HG02623 (cell line): ENCODE measurements around the gene PHF19.

Experiments used
- ATAC-seq: cut with Tn5 transposase; IDR thresholded peaks from one replicate; pipeline ENCODE4 v1.9.1; 2021; ENCODE audit warnings: moderate library complexity; ENCODE audit not compliant: unreplicated experiment

Gene PHF19

DNA sequence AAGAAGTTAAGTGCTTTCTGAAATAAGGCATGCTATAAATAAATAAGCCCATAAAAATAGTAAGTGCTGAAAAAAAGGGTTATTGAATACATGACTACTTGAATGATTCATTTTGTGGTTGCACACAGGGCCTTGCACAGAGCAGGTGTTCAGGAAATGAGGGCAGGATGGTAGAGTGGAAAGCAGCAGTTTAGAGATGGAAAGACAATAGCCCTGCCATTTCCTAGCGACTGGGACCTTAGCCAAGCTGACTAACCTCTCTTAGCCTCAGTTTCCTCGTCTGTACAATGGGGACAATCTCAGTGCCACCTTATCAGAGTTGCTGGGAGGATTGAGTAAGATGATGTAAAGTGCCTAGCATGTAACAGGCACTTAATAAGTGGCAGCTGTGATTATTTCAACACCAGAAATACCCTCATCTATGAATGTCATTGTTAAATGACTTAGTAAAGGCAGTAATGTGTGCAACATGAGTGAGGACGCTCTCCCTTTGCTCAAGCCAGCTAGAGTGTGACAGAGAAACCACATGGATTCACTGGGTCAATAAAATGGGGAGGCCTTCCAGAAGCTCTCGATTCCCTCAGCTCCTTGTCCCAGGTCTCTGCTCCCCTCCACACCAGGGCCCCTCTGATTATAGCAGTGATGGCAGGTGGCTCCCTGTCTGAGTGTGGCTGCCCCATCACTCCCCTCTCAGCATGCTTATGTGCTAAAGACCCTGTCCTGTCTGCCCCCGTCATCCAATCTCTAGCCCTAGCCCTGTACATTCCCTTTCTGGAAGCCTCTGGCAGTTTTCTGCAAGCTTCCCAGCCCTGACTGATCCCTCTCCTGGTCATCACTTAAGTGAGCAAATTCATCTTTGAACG, 16.0 kb upstream of the PHF19 start:
- ATAC-seq: peak; percentile 56

DNA sequence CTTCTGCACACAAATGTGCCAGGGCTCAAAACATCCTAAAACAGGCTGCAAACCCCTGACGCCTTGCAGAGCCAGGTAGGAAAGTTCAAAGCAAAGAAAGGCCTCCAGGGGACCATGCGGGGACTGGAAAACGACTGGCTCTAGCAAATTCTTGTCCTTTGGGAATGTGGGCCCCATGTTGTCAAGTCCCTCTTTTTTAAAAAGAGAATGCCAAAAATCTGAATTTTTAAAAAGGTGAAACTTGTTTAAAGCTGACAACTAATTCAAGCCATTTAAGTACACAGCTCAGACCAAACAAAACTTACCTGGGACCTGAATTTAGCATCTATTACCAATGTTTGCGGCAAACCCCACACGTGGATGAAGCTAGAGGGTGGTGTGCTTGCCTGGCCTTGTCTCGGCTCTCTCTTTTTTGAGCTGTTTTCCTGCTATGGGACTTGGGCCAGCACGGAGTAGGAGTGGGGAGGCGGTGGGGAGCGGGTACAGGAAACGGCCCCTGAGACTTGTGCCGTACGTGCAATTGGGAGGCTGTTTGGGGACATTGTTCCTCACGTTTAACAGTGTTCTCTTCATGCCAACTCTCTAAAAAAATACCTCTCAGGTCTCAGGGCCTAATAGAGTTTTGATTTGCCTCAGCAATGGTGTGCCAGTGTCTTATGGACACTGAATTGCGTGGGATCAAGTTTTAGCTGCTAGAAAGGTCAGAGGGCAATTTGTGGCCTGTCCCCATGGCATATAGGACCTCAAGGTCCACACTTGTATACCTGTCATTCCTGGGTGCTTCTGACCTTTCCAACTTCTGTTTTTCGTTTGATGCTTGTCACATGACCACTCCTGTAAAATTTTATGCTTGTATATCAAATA, 15.1 kb upstream of the PHF19 start:
- peak; percentile 20 for ATAC-seq

DNA sequence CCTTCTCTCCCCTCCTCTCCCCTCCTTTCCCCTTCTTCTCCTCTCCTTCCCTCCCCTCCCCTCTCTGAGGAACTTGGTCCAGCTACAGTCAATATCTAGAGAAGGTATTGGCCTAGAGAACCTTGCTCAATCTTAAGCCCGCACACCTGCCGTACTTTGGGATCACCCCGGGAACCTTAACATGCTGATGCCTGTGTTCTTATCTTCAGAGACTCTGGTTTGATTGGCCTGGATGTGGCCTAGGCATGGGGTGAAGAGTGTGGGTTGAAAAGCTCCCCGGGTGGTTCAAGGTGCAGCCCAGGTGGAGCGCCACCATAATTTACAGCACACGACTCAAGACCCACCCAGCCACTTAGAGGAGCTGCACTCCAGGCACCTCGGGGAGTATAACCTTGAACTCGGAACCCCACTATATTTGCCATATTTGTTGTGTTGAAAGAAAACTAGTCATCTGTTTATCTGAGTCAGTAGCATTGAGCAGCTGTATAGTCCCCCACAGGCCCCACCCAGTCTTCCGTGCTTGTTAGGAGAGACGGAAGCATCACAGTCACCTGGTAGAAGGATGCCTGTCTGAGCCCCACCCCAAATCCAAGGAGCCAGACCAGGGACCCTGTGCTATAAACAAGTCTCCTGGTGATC, 14.4 kb upstream of the PHF19 start:
- ATAC-seq: no peak

DNA sequence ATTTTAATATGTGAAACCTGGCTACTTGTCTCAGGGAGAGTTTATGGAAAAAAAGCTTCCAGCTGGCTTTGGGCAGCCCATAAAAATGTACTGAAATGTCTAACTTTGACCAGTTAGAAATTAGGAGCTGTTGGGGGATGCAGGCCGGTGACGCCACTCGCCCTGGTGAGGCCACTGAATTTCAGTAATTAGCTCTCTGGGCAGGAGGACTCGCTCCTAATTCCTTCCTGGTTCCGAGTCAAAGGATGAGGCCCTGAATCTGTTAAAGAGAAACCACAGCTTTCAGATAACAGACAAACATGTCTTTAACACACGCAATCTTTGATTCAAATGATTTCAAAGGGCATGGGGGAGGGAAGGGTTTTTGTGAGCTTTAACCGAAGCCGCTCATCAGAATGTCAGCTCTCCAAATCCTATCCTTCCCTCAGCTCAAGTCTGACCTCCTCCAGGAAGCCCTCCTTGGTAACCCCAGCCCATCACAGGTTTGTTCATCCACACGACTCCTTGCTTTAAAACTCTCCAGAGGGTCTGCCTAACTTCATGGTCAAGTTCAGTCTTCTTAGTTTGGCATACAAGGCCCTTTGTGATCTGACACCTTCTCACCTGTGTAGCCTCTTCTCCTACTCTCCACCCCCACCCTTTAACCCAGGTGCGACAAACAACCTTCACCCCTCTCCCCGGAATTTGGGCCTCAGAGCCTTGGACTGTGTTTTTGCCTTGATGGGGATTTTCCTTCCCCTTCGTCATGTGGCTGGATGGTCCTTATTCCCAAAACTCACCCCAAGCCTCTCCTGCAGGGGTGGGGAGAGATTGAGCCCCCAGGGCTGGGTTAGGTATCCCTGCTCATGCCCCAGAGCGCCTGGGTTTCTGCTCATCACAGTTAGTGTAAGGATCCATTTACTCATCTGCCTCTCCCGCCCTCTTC, 13.6 kb upstream of the PHF19 start:
- no peak for ATAC-seq

DNA sequence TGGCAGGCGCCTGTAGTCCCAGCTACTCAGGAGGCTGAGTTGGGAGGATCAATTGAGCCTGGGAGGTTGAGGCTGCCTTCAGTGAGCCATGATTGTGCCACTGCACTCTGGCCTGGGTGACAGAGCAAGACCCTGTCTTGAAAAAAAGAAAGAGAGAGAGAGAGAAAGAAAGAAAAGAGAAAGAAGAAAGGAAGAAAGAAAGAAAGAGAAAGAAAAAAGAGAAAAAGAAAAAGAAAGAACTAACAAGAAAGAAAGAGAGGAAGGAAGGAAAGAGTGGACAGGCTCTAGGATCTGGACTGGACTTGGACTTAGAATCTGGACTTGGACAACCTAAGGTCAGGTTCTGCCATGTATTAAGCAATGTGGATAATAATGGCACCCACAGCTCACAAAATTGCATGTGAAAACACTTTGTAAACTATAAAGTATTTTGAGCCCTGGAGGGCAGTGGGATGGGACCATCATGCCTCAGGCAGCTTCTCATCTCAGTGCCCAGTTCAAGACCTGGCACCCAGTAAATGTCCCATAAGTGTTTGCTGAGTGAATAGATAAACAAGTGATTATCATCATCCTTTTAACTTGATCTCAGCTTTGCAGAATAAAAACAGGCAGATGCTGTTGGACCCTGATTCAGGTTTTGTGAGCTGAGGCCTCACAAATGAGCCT, 12.8 kb upstream of the PHF19 start:
- ATAC-seq: no peak

DNA sequence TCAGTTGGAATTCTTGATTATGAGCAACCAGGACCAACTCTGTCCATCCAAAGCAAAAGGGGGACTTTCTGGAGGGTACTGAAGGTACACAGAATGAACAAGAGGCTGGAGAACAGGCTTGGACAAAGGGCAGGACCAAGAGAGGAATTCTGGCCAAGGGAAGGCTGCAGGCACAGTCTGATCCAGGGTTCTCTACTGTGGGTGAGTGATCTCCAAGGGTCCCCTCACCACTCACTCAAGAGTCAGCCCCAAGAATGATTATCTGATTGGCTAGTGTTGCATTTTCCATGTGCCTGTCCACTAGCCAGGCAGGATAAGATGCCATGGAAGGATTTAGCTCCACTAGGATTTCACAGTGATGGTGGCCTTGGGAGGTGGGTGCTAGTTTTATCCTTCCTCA, 11.6 kb upstream of the PHF19 start:
- no peak for ATAC-seq

DNA sequence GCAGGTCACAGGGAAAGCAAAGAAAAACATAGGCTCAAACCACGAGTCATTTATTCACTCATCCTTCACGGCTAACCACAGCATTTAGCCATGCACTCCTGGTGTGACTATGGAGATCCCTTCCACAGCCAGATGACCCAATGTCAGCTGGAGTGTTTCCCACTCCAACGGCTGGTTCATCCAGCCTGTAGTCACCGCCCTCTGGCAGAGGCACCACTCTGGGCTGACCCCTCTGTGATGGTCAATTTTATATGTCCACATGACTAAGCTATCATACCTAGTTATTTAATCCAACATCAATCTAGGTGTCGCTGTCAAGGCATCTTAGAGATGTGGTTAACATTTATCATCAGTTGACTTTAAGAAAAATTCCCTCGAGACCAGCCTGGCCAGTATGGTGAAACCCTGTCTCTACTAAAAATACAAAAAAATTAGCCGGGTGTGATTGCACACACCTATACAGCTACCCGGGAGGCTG, 9.5 kb upstream of the PHF19 start:
- ATAC-seq: no peak

DNA sequence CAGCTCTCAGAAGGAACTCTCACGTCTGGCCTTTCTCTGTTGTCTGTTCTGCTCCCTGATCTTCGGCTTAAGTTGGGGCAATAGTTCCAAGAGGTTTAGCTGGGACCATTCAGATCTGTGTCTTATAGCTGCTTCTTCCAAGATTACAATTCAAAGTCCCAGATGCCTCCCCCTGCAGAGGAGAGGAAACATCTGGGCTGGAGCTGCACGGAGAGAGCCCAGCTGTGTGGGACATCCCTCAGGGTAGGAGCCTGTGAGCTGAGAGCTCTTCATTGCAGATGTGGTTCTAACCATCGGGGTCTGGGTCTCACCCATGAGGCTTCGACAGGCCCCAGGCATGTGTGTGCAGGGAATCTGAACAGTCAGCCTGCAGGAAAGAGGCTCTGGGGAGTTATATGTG, 9.0 kb upstream of the PHF19 start:
- no peak for ATAC-seq

DNA sequence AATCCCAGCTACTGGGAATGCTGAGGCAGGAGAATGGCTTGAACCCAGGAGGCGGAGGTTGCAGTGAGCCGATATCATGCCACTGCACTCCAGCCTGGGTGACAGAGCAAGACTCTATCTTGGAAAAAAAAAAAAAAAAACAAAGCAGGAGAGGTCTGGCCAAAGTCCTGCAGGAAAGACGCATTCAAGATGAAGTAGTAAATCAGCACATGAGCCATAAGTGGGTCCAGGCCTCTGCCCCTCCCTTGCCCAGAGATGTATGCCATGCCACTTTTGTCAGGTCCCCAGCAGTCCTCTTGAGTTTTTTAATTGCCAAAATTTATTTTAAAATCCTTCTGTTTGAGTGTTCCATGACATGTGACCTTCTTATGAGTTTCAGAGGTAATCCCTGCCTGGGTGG, 8.5 kb upstream of the PHF19 start:
- no peak for ATAC-seq

DNA sequence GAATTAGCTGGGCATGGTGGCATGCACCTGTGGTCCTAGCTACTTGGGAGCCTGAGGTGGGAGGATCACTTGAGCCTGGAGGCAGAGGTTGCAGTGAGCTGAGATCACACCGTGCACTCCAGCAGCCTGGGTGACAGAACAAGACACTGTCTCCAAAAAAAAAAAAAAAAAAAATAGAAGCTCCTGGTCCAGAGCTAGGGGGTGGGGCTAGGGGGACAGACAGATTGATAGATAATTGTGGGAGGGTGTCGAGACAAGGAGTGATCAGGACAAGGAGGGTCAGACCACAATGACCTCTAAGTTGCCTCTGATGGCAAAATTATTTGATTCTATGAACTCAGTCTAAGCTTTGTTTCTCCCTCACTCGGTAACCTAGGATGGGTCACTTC, 6.6 kb upstream of the PHF19 start:
- no peak for ATAC-seq

DNA sequence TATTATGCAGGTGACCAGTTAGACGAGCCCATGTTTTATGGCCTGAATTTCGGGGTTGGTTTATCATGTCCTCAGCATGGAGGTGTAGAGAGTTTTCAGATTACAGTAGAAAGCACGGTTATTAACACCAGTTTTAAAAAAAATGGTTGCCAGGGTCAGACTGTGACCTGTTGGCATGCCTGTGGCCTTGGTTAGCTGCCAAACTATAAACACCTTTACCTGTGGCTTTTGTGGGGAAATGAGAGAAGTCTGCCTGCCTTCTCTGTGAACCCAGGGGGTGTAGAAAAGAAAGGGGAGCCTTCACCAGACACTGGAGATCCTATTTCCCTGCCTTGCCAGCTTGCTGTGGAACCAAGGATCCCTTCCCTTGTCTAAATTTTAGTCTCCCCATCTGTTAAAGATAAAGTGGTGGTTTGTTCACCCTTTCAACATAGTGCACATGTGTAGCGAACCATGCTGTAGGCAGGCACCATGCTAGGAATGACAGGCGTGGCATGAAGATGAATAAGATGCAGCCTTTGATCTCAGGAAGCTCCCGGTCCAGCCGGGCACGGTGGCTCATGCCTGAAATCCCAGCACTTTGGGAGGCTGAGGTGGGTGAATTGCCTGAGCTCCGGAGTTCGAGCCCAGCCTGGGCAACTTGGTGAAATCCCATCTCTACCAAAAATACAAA, 6.1 kb upstream of the PHF19 start:
- ATAC-seq: no peak

DNA sequence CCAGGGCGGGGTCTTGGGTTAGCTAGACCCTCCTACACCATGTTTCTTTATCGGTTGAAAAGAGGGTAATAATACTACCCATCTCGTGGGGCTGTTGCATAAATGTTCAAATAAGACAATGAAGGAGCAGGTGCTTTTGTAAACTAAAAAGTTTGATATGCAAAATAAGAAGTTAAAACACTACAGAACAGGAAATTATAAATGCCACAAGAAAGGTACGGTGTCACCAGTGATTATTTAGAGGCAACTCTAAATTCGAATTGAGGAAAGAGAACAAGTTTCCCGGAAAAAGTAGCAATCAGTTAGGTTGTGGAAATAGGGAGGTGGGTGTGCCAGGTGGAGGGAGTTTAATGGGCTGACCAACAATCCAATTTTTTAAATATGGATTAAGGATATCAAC, 2.5 kb upstream of the PHF19 start:
- ATAC-seq: no peak

DNA sequence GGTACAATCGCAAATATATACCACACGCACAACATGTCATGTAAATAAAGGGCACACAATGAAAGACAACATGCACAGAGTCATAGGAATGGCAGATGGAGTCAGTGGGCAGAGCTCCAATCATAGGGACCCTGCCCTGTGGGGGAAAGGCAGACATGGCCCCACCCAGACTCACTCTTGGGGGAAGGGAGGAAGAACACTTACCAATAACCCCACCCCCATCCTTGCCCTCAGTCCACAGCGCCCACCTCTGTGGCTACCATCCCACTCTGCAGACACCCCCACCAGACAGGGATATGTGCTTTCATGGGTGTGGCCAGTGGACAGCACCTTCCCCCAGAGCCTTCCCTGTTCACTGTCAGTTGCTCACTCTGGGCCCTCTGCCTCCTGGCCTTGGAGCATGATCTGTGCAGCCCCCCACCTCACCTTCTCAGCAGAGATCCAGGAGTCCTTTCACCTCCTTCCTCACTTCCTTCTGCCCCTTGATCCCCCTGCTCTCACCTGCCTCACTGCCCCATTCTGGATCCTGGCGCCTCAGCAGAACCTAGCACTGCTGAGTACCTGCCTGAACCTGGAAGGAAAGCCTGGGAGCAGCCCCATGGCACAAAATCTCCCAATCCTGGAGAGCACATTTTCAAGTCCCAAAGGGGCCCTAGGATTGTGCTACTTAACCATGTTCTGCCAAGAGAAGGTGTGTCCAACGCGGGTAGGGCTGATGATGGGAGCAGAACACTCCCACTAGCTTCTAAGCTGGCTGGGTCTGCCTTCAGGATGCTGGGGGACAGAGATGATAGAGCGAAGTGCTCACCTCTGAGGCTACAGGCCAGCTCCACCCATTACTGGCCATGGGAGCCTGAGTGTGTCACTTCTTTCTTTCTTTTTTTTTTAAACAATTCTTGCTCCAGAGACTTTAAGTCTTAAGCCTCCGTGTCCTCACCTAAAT, 1.5 kb upstream of the PHF19 start:
- ATAC-seq: no peak

DNA sequence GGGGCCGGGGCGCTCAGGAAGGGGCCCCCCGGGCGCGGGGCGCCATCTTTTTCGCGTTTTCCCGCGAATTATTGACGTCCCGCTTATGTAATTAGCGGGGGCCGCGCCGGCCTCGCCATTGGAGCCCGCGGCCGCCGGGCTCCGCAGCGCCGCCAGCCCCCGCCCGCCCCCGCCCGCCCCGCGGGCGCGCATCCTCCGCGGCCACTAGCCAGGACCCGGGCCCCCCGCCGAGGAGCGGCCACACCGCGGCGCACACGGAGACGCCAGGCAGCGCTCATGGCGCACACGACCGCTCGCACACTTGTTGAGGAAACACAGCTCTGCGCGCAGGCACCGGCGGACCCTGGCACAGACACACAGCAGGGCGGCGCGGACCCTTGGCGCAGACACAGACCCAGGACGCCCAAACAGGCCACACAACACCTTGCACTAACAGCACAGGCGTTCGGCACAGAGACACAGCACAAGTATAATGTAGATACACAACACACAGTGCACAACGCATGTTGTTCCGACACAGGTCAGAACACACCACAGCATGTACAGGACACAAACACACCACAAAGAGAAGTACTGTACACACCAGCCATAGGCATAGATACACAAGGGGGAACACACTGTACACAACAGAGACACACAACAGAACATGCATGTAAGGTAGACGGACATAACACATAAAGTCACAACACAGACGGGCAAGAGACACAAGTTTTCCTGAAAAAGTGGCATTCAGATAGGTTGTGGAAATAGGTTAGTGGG, 467 bp upstream of the PHF19 start:
- peak; percentile 37 for ATAC-seq

DNA sequence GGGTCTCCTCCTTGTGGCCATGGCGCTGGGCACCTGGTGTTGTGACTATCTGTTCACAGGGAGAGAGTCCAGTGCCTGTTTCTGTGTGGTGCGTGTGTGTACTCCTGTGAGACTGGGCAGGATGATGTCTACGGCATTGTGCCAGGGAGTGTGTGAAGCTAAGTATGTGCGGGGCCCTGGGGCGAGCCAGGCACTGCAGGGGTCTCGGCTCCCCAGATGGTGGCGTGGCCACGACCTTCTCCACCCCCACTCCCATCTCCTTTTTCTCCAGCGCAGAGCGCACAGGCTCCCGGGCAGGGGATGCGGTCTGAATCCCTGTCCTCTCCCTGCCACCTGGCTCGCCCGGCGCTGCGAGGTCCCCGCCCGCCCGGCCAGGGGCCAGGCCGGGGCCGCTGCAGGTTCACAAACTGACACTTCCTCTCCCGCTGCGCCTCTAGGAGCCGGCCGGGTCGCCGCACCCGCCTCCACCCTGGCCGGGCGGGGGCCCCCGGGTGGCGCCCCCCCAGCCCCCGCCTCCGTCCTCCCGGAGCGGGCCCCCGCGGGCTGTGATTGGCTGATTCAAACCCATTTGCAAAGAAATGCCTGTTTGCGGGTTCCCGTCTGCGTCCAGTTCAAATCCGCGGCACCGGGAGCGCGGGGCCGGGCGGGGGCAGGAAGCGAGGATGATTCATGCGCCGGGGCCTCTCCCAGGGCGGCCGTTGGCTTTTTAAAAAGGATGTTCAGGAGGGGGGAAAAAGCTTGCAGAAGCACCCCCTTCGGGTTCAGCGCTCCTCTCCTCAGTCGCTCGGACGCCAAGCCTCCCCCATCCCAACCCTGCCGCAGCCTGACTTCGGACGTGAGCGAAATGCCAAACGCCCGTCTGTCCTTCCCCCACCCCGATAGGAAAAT, 790 bp downstream of the PHF19 start:
- ATAC-seq: peak; percentile 57

DNA sequence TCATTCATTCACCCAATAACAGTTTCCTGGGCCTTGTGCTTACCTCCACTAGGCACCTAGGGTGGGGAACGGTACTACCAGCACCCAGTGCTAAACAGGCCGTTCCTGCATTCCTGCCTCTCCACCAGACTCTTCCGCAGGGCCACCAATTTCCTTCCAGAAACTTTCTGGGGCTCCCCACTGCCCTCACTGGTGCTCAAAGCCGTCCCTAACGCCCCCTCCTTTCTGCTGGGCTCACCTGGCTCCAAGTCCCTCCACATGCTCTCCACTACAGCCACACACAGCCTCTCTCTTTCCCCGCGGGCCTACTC, 1.4 kb downstream of the PHF19 start:
- ATAC-seq: no peak

DNA sequence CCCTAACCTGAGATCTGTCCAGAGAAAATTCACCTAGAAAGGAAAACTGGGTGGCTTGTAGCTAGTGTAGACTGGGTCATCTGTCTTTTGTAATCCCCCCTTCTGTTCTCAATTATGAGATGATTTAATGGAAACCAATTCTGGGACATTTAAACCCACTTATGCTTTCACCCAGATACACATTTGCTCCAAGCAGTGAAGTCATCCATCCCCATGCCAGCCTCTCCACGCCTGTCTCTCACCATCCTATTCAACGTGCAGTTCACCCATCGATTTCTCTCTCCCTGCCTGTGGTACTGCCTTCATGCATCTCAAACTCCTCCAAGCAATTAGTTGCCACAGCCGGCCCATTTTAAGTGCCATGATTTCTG, 1.8 kb downstream of the PHF19 start:
- ATAC-seq: no peak
